Fibroblast of the aortic adventitia (primary cell): Measurements from ENCODE around the gene PCBP3. TPM values are rescaled to one million over a fixed set of nuclear protein-coding genes. Genes with fewer than 3 reads are reported as not detected.
"Not testable (repeated sequence)": the region's sequence is repeated elsewhere in the genome, so short reads cannot be mapped to it uniquely, and the experiment has no call there.

Experiments used
- DNase-seq: peaks from one replicate; pipeline ENCODE4 v3.0.0-alpha.2; 2010; ENCODE audit warnings: low read depth
- H3K4me3 ChIP-seq: 2 replicates; pipeline ENCODE4 v1.5.1; 2011; ENCODE audit warnings: low read depth, mild to moderate bottlenecking, control low read depth, low read length, moderate library complexity
- total RNA-seq: library from RNA; depleted of rRNA; stranded (reverse); fragments of >200 nt; gene quantifications from 2 replicates; pipeline ENCODE4 v1.2.3, GENCODE V29; 2012; ENCODE audit warnings: low replicate concordance
- TF ChIP-seq, protein P1 (sequence below): IDR thresholded peaks from 2 replicates; pipeline ENCODE4 v1.5.1; 2011; ENCODE audit warnings: mild to moderate bottlenecking, low read length, control low read depth, inconsistent platforms; ENCODE audit not compliant: insufficient read depth

The PCBP3 gene
- total RNA-seq, 1 donor: 1.2 TPM

DNA sequence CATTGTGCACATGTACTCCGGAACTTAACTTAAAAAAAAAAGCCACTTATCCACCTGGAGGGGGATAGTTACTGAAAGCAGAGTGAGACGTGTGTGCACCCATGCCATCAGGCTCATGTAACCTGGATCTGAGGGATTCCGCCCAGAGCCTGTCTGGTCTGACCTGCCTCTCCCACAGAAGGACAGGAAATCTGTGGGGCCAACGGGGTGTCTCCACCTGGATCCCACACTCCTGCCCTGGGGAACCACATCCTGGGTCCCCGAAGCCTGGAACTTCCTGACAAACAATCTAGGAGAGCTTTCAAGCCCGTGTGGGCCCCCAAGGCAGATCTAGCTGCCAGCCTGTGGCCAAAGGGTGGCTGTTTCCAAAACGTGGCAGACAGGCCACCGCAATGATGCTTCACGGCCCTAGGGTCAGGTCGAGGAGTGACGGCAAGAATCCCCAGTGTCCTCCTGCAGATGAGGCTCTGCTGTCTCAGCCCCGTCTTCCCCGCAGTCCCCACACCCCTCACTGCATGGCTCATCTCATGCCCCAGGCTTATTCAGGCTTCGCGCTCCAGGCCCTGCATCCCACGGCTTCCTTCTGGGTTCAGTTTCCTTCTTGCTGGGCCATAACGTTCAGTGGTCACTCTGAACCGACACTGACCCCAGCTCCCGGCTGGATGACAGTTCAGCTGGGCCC lies 21.0 kb upstream of the PCBP3 start:
- no peak for DNase-seq
- TF ChIP-seq, protein P1, sequence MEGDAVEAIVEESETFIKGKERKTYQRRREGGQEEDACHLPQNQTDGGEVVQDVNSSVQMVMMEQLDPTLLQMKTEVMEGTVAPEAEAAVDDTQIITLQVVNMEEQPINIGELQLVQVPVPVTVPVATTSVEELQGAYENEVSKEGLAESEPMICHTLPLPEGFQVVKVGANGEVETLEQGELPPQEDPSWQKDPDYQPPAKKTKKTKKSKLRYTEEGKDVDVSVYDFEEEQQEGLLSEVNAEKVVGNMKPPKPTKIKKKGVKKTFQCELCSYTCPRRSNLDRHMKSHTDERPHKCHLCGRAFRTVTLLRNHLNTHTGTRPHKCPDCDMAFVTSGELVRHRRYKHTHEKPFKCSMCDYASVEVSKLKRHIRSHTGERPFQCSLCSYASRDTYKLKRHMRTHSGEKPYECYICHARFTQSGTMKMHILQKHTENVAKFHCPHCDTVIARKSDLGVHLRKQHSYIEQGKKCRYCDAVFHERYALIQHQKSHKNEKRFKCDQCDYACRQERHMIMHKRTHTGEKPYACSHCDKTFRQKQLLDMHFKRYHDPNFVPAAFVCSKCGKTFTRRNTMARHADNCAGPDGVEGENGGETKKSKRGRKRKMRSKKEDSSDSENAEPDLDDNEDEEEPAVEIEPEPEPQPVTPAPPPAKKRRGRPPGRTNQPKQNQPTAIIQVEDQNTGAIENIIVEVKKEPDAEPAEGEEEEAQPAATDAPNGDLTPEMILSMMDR: no peak
- H3K4me3 ChIP-seq: no peak overlapping the region

DNA sequence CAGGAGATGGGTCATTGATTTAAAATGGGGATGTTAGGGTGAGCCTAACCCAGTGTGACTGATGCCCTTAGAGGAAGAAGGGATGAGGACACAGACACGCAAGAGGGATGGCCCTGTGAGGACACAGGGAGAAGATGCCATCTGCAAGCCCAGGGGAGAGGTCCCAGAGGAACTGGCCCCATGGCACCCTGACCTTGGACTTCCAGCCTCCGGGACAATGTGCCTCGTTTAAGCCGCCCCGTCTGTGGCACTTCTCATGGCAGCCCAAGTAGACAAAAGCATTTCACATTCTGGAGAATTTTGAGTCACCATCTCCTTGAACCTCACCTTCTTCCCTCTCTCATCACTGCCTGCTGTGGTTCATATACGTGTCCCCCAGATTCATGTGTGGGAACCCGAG lies 20.1 kb upstream of the PCBP3 start:
- H3K4me3 ChIP-seq: no peak overlapping the region
- TF ChIP-seq, protein P1: no peak
- DNase-seq: no peak

DNA sequence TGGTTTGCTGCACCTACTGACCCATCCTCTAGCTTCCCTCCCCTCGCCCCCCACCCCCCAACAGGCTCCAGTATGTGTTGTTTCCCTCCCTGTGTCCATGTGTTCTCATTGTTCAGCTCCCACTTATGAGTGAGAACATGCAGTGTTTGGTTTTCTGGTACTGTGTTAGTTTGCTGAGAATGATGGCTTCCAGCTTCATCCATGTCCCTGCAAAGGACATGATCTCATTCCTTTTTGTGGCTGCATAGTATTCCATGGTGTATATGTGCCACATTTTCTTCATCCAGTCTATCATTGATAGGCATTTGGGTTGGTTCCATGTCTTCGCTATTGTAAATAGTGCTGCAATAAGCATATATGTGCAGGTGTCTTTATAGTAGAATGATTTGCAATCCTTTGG lies 17.4 kb upstream of the PCBP3 start:
- not testable (repeated sequence) for DNase-seq, H3K4me3 ChIP-seq

DNA sequence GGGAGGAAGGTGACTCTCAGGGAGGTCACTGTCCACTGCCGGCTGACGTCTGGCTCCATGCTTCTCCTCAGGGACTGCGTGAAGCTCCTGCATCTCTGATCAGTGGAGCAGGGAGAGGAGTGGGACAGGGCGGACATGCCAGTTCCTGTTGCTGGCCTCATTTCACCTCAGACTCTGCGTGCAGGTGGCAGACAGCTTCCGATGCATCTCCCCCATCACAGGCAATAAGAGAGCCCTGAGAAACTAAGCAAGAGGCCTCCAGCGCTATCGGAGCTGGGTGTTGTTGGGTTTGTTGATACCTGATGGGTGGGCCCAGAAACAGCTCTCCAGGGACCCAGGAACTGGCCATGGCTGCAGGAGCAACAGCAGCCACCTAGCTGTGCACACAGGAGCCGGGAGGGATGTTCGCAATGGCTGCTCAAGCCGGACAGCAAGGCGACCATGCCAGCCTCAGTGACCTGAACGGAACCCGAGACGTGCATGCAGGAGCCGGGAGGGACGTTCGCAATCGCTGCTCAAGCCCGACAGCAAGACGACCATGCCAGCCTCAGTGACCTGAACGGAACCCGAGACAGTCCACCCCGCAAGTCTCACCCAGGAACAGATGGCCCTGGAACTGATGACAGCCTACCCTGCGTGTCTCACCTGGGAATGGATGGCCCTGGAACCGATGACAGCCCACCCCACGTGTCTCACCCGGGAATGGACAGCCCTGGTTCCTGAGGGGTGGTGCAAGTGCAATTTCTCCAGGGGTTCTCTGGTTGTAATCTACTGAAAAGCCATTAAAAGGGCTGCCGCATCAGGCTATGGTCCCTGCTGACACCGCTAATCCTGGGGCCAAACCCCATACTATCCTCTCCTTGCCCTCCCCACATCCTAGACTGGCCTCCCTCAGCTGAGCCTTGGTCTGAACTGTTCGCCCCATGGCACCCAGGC lies 14.2 kb upstream of the PCBP3 start:
- H3K4me3 ChIP-seq: no peak overlapping the region
- DNase-seq: no peak
- TF ChIP-seq, protein P1: no peak

DNA sequence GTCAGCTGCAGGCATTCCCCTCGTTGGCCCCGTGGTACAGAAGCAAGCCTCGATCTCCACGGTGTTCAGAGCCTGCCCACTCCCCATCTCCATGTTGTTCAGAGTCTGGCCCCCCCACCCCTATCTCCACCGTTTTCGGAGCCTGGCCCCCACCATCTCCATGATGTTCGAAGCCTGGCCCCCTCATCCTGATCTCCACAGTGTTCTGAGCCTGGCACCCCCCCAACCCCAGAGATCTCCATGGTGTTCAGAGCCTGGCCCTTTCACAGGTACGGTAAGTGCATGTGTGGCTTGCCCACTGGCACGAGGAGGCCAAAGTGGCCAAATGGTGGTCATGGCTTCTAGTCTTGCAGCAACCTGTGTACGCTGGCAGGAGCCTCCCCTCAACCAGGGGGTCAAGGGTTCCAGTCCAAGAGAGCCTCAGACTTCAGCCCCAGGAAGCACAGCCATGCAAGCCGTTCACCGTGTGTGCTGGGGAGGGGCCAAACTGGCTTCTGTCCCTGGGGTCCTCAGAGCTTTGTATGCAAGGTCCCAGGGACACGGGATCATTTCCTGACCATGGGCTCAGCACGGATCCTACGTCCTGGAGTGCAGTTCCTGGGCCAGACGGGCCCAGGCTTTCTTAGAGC lies 13.3 kb upstream of the PCBP3 start:
- DNase-seq: no peak
- TF ChIP-seq, protein P1: no peak
- no peak overlapping the region for H3K4me3 ChIP-seq

DNA sequence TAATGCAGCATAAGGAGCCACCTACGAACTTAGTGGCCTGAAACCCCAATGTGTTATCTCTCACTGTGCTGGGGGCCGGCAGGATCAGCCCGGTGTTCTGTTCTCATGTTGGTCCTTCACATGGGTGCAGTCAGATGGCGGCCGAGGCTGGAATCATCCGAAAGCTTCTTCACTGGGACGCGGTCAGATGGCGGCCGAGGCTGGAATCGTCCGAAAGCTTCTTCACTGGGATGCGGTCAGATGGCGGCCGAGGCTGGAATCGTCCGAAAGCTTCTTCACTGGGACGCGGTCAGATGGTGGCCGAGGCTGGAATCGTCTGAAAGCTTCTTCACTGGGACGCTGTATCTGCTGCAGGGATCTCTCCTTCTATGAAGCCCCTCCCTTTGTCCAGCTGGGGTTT lies 12.6 kb upstream of the PCBP3 start:
- TF ChIP-seq, protein P1: no peak
- H3K4me3 ChIP-seq: no peak overlapping the region
- no peak for DNase-seq

DNA sequence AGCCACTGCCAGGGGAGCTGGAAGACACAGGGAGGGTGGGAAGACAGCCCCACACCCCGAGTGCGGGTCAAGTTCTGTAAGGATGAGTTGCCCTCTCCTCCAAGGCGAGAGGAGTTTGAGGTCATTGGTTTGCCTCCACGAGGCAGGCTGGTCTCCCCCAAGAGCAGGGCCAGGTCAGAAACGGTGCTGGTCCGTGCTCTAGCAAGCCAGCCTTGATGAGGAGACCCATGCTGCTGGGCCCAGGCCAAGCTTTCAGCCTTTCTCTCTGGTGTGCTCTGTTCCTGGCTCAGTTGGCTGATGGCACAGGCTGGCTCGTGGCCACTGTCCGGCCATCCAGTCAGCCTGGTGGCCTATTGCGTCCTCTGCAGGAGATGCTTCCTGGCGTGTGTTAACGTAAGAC lies 12.0 kb upstream of the PCBP3 start:
- TF ChIP-seq, protein P1: no peak

More for the DNA sequence above, 12.0 kb upstream of the PCBP3 start:
- no peak for DNase-seq
- H3K4me3 ChIP-seq: no peak overlapping the region
